IMR-90 (cell line): ENCODE measurements around the gene CDKN1C.

Experiments
- CEBPB ChIP-seq: IDR thresholded peaks from 2 replicates; pipeline ENCODE4 v1.6.1; 2012; ENCODE audit warnings: low read depth, low read length, improper control_type of control experiment
- CHD1 ChIP-seq: IDR thresholded peaks from 2 replicates; pipeline ENCODE4 v1.6.1; 2012; ENCODE audit warnings: low read depth, low read length, improper control_type of control experiment
- CTCF ChIP-seq: conservative IDR thresholded peaks from 2 replicates; pipeline ENCODE4 v1.5.1; 2012; ENCODE audit warnings: mild to moderate bottlenecking, low read depth, low read length, improper control_type of control experiment
- ELK1 ChIP-seq: fragments of 150-350 bp; IDR thresholded peaks from 2 replicates; pipeline ENCODE4 v1.6.1; 2016; ENCODE audit warnings: low read depth, mild to moderate bottlenecking, low read length, moderate library complexity, borderline replicate concordance
- MAFK ChIP-seq: IDR thresholded peaks from 2 replicates; pipeline ENCODE4 v1.6.1; 2012; ENCODE audit warnings: low read depth, low read length, improper control_type of control experiment
- MAZ ChIP-seq: IDR thresholded peaks from 2 replicates; pipeline ENCODE4 v1.6.1; 2012; ENCODE audit warnings: low read depth, mild to moderate bottlenecking, low read length, improper control_type of control experiment, moderate library complexity, borderline replicate concordance
- MXI1 ChIP-seq: IDR thresholded peaks from 2 replicates; pipeline ENCODE4 v1.6.1; 2012; ENCODE audit warnings: low read depth, mild to moderate bottlenecking, low read length, moderate library complexity, borderline replicate concordance
- NFE2L2 ChIP-seq: fragments of 150-350 bp; IDR thresholded peaks from 2 replicates; pipeline ENCODE4 v1.6.1; 2016; ENCODE audit warnings: low read depth, mild to moderate bottlenecking, low read length
- POLR2A ChIP-seq: IDR thresholded peaks from 2 replicates; pipeline ENCODE4 v1.6.1; 2012; ENCODE audit warnings: mild to moderate bottlenecking, low read depth, low read length
- RAD21 ChIP-seq: IDR thresholded peaks from 2 replicates; pipeline ENCODE4 v1.6.1; 2012; ENCODE audit warnings: low read length, improper control_type of control experiment
- RCOR1 ChIP-seq: IDR thresholded peaks from 2 replicates; pipeline ENCODE4 v1.6.1; 2012; ENCODE audit warnings: mild to moderate bottlenecking, low read length, improper control_type of control experiment; ENCODE audit not compliant: insufficient replicate concordance
- RFX5 ChIP-seq: IDR thresholded peaks from 2 replicates; pipeline ENCODE4 v1.8.0; 2012; ENCODE audit warnings: low read depth, mild to moderate bottlenecking, low read length, moderate library complexity
- SMC3 ChIP-seq: fragments of 150-350 bp; IDR thresholded peaks from 2 replicates; pipeline ENCODE4 v1.6.1; 2016; ENCODE audit warnings: low read depth, mild to moderate bottlenecking, antibody characterized with exemption, low read length, moderate library complexity

GRCh38 chr11:2846056-2846455 is 39.5 kb downstream of the CDKN1C start:
- TF ChIP-seq CTCF (no peak), POLR2A (no peak), SMC3 (no peak), MXI1 (no peak), RAD21 (no peak), RFX5 (no peak), MAZ (no peak), CHD1 (no peak), NFE2L2 (no peak), RCOR1 (no peak), ELK1 (no peak), CEBPB (no peak), MAFK (no peak)
